SK-N-DZ (cell line): ENCODE measurements around the gene CYB561. TPM values are rescaled to one million over a fixed set of nuclear protein-coding genes. Genes with fewer than 3 reads are reported as not detected.
A peak's percentile ranks its signal among the peaks of the same experiment; 100 is the strongest.

Experiments used
- DNase-seq: peaks from one replicate; pipeline ENCODE4 v3.0.0-alpha.2; 2015; ENCODE audit warnings: low spot score
- polyA plus RNA-seq, 2 experiments: library from polyadenylated mRNA; depleted of rRNA; stranded (reverse); fragments of >200 nt; gene quantifications; 2 replicates each; pipeline ENCODE4 v1.2.3, GENCODE V29; 2014

Gene CYB561, protein sequence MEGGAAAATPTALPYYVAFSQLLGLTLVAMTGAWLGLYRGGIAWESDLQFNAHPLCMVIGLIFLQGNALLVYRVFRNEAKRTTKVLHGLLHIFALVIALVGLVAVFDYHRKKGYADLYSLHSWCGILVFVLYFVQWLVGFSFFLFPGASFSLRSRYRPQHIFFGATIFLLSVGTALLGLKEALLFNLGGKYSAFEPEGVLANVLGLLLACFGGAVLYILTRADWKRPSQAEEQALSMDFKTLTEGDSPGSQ
- 6.6 and 14.1 TPM in 2 replicates for polyA plus RNA-seq (2014; cell fraction: cytosol; rRNA removed)
- polyA plus RNA-seq (2014; cell fraction: nucleus; rRNA removed), result 15.1 and 15.3 TPM in 2 replicates

GRCh38 chr17:63445954-63446752 lies at the start of gene CYB561:
Gene CYB561 (minus strand): TSS chr17:63446306. CDS start chr17:63437547, 8,759 bp downstream.
- DNase-seq, result no peak

DNA sequence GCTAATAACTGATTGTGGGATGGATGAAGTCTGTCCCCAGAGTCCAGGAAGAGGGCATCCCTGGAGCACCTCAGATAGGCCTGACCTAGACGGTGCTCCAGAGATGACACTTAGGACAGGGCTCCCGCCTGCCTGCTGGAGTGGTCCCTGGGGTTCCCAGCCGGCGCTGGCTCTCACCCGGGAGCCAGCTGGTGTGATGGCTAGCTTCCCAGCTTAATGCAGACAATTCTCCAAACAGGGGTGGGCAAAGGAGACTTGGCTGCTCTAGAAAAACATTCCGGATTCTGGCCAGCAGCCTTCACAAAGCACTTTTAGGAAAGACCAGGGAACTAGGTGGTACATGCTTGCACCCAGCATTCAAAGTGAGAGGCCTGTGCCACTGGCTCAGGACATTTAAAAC lies 49.4 kb upstream of the CYB561 start:
- DNase-seq, result no peak

- DNase-seq, result no peak
Measured at GRCh38 chr17:63494300-63494928, 48.3 kb upstream of the CYB561 start.

GRCh38 chr17:63493411-63493810 lies 47.3 kb upstream of the CYB561 start:
- no peak for DNase-seq

DNA sequence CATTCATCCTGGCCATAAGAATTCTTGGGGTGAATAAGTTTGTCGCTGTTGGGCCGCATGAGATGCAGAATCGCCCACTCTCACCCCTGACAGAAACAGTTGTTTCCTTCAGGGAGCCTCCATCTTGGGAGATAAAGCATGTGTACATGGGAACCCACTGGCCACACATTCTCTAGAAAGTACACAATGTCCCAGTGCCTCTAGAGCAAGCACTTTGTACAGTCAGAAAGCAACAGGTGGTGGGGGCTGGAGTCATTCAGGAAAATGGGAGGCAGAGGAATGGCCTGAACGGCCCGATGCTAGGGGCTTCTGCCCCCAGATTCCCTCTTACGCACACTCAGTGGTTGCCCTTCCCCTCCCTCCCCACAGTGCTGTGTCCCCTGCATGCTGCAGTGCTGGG lies 46.8 kb upstream of the CYB561 start:
- DNase-seq, result no peak

DNA sequence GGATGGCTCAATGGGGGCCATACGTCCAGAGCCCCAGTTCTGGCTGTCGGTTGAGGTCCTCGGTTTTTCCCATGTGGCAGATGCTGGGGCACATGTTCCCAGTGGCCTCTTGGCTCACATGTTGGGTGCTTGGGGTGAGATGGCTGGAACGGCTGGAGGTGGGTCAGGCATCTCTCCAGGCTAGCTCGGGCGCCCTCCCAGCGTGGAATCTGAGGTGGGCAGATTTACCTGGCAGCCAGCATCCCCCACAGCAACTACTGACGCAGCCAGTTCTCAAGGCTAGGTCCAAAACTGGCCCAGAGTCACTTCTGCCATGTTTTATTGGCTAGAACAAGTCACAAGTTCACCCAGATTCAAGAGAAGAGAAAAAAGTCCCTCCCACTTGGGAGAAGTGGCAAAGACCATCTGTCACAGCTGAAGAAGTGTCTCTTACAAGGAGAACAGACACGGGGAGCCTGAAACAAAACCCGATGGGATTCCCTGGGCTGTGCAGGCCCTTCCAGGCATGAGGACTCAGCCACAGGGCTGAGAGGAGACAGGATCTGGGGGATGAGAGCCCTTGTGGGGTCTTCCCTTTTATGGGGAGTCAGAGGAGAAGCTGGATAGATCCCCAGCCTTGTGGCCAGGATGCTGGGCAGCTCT lies 46.0 kb upstream of the CYB561 start:
- no peak for DNase-seq

DNA sequence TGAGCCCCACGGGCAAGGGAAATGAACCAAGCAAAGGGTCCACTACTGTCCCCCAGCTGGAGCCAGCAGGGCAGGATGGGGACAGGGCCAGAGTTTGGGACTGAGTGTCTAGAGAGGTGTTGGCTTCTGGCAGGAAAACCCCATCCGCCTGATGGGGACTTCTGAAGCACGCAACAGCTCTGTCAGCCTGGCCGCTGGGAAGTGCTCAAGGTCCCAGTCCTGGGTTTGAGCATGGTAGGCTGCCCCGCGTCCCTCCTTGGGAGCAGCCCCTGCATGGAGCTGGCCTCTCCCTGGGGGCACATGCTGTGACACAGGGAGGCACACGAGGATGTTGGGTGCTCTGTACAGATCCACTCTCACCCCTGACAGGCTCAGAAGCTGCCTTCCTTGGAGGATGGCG lies 45.3 kb upstream of the CYB561 start:
- DNase-seq, result no peak

DNA sequence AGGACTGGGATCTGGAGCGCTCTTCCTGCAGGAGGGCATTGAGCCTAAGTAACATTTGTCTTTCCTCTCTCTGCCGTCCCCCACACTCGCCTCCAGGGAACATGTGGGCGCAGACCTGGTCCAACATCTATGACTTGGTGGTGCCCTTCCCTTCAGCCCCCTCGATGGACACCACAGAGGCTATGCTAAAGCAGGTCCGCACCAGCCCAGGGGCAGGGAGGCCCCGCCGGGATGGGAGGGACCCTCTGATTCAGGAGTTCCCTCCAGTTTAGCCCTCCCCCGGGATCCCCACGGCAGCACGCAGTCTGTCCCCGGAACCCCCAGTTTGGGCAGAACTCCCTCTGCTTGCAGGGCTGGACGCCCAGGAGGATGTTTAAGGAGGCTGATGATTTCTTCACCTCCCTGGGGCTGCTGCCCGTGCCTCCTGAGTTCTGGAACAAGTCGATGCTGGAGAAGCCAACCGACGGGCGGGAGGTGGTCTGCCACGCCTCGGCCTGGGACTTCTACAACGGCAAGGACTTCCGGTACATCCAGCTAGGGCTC lies 44.8 kb upstream of the CYB561 start:
- DNase-seq, result no peak

GRCh38 chr17:63490329-63490728 lies 44.2 kb upstream of the CYB561 start:
- DNase-seq, result peak; percentile 58

- no peak for DNase-seq
Measured at GRCh38 chr17:63489291-63489690, 43.2 kb upstream of the CYB561 start.

DNA sequence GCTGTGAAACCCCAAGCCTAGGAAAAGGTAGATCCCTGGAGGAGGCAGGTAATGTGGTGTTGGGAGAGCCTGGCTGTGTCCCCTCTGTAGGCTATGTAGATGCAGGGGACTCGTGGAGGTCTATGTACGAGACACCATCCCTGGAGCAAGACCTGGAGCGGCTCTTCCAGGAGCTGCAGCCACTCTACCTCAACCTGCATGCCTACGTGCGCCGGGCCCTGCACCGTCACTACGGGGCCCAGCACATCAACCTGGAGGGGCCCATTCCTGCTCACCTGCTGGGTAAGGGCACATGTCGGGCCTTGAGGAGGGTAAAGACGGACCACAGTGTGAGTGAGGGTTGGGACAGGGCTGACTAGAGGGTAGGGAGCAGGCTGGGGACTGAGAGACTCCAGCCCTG lies 42.7 kb upstream of the CYB561 start:
- DNase-seq, result no peak

DNA sequence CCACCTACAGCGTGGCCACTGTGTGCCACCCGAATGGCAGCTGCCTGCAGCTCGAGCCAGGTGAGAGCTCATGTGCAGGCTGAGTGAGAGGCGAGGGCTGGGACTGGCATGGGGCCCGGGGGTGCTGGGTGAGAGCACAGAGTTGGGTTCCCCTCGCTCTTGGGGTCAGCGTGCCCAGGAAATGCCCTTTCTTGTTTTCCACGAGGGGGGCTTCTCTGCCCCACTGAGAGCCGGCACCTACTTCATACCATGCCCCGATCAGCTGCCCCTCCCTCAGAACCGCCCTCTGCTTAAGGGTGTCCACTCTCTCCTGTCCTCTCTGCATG lies 40.9 kb upstream of the CYB561 start:
- no peak for DNase-seq

DNA sequence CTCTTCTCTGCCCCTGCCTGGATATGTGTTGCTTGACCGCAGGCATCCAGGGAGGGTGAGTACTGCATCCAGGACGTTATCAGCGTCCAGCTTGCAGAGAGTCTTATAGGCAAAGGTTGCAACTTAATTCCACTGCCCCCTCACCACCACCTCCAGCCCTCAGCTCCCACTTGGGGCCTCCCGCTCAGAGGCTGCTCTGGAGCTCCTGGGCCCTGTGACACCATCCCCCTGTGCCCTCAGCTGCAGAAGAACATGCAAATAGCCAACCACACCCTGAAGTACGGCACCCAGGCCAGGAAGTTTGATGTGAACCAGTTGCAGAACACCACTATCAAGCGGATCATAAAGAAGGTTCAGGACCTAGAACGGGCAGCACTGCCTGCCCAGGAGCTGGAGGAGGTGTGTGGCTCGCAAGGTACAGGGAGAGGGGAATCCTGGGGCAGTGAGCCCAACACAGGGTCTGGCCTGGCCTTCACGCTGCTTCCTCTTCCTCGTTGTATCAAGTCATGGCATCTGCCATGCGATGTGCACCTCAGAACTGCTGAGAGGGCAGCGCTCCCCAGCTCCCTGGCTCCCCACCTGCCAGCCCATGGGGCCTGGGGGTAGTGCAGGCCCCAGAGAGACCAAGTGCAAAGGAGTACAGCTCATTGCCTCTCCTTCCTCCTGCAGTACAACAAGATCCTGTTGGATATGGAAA lies 40.4 kb upstream of the CYB561 start:
- no peak for DNase-seq

- DNase-seq, result no peak
Measured at GRCh38 chr17:63483655-63484575, 37.8 kb upstream of the CYB561 start.

GRCh38 chr17:63483038-63483437 lies 36.9 kb upstream of the CYB561 start:
- DNase-seq, result no peak

DNA sequence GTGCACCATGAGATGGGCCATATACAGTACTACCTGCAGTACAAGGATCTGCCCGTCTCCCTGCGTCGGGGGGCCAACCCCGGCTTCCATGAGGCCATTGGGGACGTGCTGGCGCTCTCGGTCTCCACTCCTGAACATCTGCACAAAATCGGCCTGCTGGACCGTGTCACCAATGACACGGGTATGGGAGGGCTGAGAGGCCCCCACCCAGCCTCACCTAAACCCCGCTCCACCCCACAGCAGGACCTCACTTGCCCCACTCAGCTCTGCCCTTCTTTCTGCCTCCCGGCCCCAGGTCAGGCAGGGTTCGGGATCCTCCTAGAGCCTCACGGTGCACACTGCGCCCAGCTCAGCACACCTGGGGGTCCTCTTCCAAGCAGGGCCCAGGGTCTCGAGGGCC lies 36.4 kb upstream of the CYB561 start:
- DNase-seq, result no peak

DNA sequence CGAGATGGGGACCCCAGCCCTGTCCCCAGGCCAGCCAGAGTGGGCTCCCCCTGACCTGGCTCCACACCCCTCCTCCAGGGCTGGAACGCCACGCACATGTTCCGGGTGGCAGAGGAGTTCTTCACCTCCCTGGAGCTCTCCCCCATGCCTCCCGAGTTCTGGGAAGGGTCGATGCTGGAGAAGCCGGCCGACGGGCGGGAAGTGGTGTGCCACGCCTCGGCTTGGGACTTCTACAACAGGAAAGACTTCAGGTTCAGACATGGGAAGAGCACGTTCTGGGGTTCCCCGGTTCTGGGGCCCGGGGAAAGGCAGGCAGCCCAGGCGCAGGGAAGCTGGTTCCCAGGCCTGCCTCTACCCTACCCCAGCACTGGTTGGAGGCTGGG lies 35.4 kb upstream of the CYB561 start:
- no peak for DNase-seq

GRCh38 chr17:63480826-63481487 lies 34.9 kb upstream of the CYB561 start:
- DNase-seq, result no peak

- no peak for DNase-seq
Measured at GRCh38 chr17:63480192-63480784, 34.2 kb upstream of the CYB561 start.
